Measurements from ENCODE around the gene SLC1A3.
"Not testable (repeated sequence)": the region's sequence is repeated elsewhere in the genome, so short reads cannot be mapped to it uniquely, and the experiment has no call there.

The SLC1A3 gene

DNA sequence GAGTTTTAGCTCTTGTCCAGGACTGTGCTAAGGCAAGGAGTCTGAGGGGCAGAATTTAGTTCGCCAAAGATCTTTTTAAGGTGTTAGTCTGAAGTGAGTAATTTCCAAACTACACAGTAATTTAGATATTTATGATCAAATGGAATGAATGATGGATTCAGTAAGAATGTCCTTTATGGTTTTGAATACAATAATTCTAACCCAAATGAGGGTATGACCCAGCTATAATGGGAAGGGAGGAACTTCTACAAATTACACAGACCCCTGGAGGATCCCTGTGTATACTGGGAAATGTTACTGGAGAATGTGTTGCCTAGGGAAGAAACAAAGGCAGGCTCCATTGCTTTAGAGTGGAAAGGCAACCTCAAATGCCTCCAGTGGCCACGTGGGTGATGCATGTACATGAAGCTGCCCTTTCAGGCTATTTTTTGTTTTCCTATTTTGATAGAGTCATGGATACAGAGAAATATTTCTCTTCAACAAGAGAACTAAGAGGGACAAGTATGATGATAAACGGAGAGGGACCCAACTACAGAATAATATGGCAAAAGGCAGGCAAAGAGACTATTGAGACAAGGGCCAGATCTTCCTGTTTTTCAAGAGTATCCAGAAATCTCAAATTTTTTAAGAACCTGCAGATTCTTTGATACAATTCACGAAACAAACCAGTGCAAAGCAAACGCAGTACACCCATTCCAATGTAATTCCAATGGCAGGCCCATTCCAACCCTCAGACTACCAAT lies 25.4 kb downstream of the SLC1A3 start:
- DNase-seq (ENCODE audit: low read depth): no peak

DNA sequence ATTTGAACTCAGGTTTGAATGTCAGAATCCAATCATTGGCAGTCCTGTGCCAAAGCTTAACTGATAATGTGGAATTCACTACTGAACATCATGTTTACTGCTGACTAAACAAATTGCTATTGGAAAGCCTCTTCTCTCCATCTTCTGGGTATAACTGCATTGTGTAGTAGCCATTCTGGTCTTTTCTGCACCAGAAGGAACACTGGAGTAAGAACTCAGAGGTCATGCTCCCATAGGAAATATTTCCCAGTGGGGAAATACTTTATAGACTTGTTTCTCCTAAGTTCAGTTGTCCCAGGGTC lies 25.9 kb downstream of the SLC1A3 start:
- no peak for DNase-seq (ENCODE audit: low read depth)

DNA sequence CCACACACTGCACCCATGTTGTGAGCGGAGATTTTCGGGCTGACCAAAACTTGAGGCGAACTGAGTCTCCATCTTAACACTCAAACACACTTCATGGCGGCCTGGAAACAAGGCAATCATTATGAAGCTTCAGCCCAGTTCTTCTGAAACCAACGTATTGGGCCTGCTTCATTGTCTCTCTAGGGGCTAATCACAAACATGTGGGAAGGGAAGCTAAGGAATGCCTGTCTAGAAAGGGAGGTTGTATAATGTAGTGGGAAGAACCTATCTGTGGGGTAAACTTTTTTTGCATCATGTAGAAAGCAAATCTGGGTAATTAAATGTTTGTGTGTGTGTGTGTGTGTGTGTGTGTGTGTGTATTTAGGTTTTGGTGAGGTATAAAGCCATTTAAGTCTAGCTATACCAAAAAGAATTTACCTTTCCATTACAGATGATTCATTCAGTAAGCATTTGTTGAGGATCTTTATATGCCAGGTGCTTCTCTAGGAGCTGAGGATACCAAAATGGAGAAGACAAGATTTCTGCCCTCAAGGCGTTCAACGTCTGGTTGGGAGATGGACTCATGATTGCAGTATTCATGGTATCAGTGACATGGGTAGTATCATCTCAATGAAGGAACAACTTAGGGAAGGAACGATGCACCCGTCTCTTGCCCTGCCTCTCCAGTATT lies 29.4 kb downstream of the SLC1A3 start:
- DNase-seq (ENCODE audit: low read depth): no peak

DNA sequence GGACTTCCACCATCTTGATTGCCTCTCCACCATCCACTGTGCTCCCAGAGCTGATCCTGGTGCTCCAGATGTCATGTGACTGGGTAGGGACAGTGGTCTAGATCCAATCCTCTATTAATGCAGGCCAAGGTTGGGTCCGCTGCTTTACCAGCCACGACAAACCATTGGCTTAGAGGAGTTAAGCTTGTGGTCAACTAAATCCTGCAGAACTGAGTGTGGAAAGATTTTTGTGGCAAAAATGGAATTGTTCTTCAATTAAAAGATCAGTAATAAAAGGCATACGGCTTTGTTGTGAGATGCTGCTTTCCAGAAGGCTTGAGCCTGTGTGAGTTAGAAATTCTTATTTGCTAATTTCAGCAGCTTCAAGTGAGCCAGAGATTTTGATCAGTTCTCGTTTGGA lies 30.7 kb downstream of the SLC1A3 start:
- no peak for DNase-seq (ENCODE audit: low read depth)

DNA sequence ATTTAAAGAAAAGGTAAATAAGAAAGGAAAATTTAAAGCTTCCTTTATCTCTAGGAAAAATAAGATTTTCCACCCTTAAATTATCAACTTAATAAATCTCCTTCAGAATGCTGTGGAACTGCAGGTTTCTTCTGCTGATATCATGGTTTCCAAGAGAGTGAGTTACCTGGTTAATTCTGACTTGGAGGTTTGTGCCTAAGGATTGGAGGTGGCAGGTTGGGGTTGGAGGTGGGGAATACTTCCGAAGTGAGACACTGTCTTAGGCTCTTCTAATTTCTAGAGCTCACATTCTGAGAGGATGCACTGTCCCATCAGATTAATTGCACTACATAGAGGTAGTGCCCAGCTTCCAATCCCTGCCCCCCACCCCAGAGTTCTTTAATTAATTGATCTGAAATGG lies 31.1 kb downstream of the SLC1A3 start:
- no peak for DNase-seq (ENCODE audit: low read depth)

GRCh38 chr5:36638056-36638455 lies 31.6 kb downstream of the SLC1A3 start:
- no peak for DNase-seq (ENCODE audit: low read depth)

GRCh38 chr5:36640949-36641348 lies 34.5 kb downstream of the SLC1A3 start:
- no peak for DNase-seq (ENCODE audit: low read depth)

GRCh38 chr5:36641431-36641830 lies 35.0 kb downstream of the SLC1A3 start:
- no peak for DNase-seq (ENCODE audit: low read depth)

- no peak for DNase-seq (ENCODE audit: low read depth)
These were observed 35.7 kb downstream of the SLC1A3 start for GRCh38 chr5:36642089-36642488.

DNA sequence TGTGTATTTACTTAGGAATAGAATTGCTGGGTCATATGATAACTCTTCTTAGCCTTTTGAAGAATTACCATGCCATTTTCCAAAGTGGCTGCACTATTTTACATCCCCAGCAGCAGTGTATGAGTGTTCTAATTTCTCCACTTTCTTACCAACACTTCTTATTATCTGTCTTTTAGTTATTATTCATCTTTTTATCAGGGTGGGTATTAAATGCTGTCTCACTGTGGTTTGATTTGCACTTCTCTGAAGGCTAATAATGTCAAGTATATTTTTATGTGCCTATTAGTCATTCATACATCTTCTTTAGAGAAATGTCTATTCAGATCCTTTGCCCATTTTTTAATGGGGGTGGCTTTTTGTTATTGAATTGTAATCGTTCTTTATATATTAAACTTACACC lies 36.8 kb downstream of the SLC1A3 start:
- no peak for DNase-seq (ENCODE audit: low read depth)

- DNase-seq (ENCODE audit: low read depth): not testable (repeated sequence)
These were observed 37.4 kb downstream of the SLC1A3 start for GRCh38 chr5:36643841-36644240.

DNA sequence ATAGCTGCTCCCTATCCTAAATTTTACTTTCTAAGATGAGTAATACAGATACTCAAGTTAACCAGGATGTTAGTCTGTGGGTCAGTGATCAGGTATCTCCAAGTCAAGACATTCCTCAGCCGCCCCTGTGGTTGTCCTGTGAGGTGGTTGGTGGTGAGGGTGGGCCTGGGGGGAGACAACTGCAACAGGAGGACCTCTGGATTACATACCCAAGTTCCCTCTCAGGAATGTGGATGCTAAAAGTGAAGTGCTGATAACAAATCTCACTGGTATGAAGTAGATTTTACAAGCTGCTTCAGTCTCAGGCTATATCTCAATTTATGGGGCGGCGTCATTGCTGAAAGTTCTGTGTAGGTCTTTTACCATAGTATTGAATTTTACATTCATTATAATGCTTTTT lies 38.3 kb downstream of the SLC1A3 start:
- DNase-seq (ENCODE audit: low read depth): no peak

DNA sequence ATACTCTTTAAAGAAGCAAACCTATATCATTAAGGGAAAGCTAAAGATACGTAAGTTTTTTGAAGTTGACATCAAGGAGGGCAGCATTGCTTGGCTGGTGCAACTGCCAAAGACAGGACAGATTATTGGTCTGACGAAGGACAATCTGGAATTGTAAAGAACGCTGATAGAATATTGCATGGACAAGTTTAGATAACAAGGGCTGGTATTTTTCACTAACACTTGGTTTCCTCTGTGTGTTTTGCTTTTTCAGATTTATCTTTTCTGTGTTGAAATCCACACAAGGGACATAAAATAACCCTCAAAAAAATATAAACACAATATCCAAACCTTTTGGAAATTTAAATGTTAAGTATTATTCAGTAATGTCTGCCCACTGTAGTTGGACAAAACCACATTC lies 39.7 kb downstream of the SLC1A3 start:
- DNase-seq (ENCODE audit: low read depth): no peak

DNA sequence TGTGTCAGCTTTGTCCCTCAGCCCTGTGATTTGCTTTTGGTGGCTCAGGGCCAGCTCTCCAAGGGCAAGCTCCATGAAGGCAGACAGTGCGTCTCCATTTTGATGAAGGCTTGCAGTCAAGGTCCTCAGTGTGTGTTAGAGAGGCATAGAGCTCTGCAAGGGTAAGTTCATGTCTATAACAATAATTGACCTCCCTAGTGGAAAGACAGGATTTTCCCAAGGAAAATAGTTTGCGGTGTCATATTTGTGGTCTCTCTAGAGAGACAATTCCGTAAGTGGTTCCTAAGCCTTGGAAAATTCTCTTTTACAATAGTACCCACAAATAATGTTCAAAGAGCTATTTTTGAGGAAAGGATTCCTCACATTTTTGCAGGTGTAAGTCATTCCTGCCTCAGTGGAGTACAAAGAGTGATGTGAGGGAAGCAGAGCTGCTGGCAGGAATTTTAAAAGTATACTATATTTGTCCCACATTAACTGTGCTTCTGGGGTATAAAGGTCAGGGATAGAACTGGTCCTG lies 40.2 kb downstream of the SLC1A3 start:
- no peak for DNase-seq (ENCODE audit: low read depth)

DNA sequence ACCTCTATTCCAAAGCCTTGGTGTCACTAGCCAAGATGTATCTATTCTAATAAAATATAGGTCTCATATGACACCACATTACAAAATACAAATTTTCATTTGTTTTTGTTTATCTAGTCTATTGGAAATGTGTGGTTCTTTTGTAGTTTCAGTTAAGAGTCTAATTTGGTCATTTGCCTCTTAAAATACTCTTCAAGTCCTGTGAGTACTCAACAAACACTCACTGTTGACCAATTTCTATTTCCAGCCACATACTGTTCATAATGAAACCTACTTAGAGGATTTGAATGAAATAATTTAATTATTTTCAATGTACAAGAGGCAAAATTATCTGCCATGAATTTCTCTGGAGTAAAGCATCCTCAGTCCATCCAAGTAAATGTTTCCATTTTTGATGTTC lies 40.6 kb downstream of the SLC1A3 start:
- DNase-seq (ENCODE audit: low read depth): no peak

- DNase-seq (ENCODE audit: low read depth): no peak
These were observed 42.0 kb downstream of the SLC1A3 start for GRCh38 chr5:36648426-36648825.

GRCh38 chr5:36651761-36652685 lies 45.6 kb downstream of the SLC1A3 start:
- DNase-seq (ENCODE audit: low read depth): no peak

GRCh38 chr5:36653044-36653705 lies 46.8 kb downstream of the SLC1A3 start:
- DNase-seq (ENCODE audit: low read depth): no peak

- no peak for DNase-seq (ENCODE audit: low read depth)
These were observed 48.2 kb downstream of the SLC1A3 start for GRCh38 chr5:36654564-36654963.

DNA sequence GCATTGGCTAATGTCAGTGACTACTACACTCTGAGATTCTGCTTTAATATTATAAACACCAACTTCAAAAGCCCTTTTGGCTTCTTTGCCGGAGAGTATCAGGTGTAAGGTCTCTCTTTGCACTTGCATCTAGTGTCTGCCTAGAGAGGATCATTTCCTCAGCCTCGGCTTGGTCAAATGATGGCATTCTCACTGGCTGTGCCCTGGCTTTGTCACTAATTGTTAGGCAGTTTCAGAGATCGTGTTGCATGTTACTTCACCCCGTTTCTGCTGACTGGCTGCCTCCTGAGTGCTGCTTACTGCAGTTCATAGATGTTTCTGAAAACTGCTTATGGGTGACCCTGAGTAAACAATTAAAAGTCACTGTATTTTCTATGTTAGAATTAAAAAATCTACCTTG lies 48.8 kb downstream of the SLC1A3 start:
- no peak for DNase-seq (ENCODE audit: low read depth)

DNA sequence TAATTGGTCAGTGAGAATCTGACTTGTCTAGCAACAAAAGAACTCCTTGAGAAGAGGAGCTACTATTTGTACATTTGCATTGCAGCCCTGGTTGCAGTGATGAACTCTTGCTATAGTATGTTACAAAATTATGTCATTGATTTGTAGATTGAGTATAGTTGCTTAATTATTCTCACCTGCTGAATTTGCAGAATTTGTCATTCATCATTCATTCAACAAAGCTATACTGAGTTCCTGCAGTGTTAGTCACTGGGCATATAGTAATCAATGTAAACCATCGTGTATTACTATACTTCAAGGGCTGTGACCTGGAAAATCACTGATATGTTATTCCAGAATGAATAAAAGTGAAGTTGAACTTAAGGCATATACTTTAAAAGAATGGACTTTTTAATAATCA lies 50.1 kb downstream of the SLC1A3 start:
- no peak for DNase-seq (ENCODE audit: low read depth)

DNA sequence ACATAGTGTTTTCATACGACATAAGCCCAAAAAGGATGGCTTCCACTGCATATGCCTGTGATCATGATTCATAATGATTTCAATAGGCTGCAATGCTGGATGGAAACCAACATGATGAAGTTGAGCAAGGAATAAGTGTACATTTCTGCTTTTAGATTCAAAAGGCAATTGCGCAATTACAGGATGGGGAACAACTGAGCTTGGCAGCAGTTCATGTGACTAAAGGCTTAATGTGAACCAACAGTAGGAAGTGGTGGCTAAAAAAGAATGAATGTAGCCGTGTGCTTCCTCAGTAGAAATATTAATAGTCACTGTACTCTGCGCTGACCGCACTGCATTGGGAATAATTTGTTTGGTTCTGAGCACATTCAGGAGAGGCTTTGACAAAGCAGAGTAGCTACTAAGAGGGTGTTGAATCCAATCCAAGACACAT lies 51.2 kb downstream of the SLC1A3 start:
- DNase-seq (ENCODE audit: low read depth): no peak

Data from T-helper 22 cell (primary cell).